Liver (tissue), 9 donors: ENCODE measurements around the gene TTC4. TPM values are rescaled to one million over a fixed set of nuclear protein-coding genes. Genes with fewer than 3 reads are reported as not detected.

Experiments
- DNase-seq: peaks from one replicate; pipeline ENCODE4 v3.0.0-alpha.2; 2017; ENCODE audit warnings: low spot score
- H3K27ac ChIP-seq, 2 donors: one replicate each; pipeline ENCODE4 v1.7.0; 2013; ENCODE audit warnings: inconsistent platforms in 2 of 2, low read length in 2 of 2, control low read depth in 1 of 2, low read depth in 1 of 2, mild to moderate bottlenecking in 1 of 2
- H3K27me3 ChIP-seq, 4 donors: one replicate each; pipeline versions ENCODE4 v1.6.1 to v1.7.0; 2013; ENCODE audit warnings: low read length in 3 of 4, inconsistent platforms in 1 of 4, mild to moderate bottlenecking in 1 of 4, moderate library complexity in 1 of 4; ENCODE audit not compliant: control insufficient read depth in 4 of 4, insufficient read depth in 4 of 4
- H3K36me3 ChIP-seq, 4 donors: one replicate each; pipeline versions ENCODE4 v1.6.1 to v1.7.0; 2013; ENCODE audit warnings: low read length in 3 of 4, mild to moderate bottlenecking in 3 of 4, low read depth in 1 of 4, moderate library complexity in 1 of 4; ENCODE audit not compliant: control insufficient read depth in 4 of 4, insufficient read depth in 3 of 4
- H3K4me1 ChIP-seq, 4 donors: one replicate each; pipeline versions ENCODE4 v1.6.1 to v1.7.0; 2013; ENCODE audit warnings: low read length in 3 of 4, mild to moderate bottlenecking in 3 of 4, moderate library complexity in 1 of 4; ENCODE audit not compliant: control insufficient read depth in 4 of 4, insufficient read depth in 4 of 4
- H3K4me3 ChIP-seq, 3 donors: one replicate each; pipeline versions ENCODE4 v1.6.1 to v1.7.0; 2013; ENCODE audit warnings: low read length in 3 of 3, control low read depth in 1 of 3, low read depth in 1 of 3, mild to moderate bottlenecking in 1 of 3
- H3K9ac ChIP-seq, 2 donors: one replicate each; pipeline ENCODE4 v1.7.0; 2013; ENCODE audit warnings: low read length in 2 of 2, mild to moderate bottlenecking in 2 of 2, moderate library complexity in 2 of 2, control low read depth in 1 of 2, low read depth in 1 of 2
- H3K9me3 ChIP-seq, 4 donors: one replicate each; pipeline versions ENCODE4 v1.6.1 to v1.7.0; 2013; ENCODE audit warnings: low read length in 3 of 4; ENCODE audit not compliant: control insufficient read depth in 4 of 4
- CTCF ChIP-seq: fragments of 150-350 bp; IDR thresholded peaks from 2 replicates; pipeline ENCODE4 v1.5.1; 2017; ENCODE audit warnings: improper control_type of control experiment, low read depth, low read length; ENCODE audit not compliant: missing input control
- EGR1 ChIP-seq, 2 donors: IDR thresholded peaks; 2 replicates each; pipeline ENCODE4 v1.6.1; 2016 to 2018; ENCODE audit warnings: antibody characterized with exemption in 2 of 2, low read depth in 2 of 2
- FOXA1 ChIP-seq: IDR thresholded peaks from 2 replicates; pipeline ENCODE4 v1.6.1; 2016; ENCODE audit warnings: antibody characterized with exemption
- FOXA2 ChIP-seq: IDR thresholded peaks from 2 replicates; pipeline ENCODE4 v1.6.1; 2016; ENCODE audit warnings: antibody characterized with exemption
- GABPA ChIP-seq, 2 donors: IDR thresholded peaks in 1 of 2; conservative IDR thresholded peaks in 1 of 2; 2 replicates each; pipeline ENCODE4 v1.6.1; 2016; ENCODE audit warnings: antibody characterized with exemption in 2 of 2, mild to moderate bottlenecking in 1 of 2, moderate library complexity in 1 of 2
- HNF4A ChIP-seq, 2 donors: conservative IDR thresholded peaks; 2 replicates each; pipeline ENCODE4 v1.6.1; 2016; ENCODE audit warnings: antibody characterized with exemption in 2 of 2, mild to moderate bottlenecking in 2 of 2
- HNF4G ChIP-seq: IDR thresholded peaks from 2 replicates; pipeline ENCODE4 v1.6.1; 2016; ENCODE audit warnings: antibody characterized with exemption
- JUND ChIP-seq, 2 donors: IDR thresholded peaks; 2 replicates each; pipeline ENCODE4 v1.6.1; 2016; ENCODE audit warnings: antibody characterized with exemption in 2 of 2
- MAX ChIP-seq: IDR thresholded peaks from 2 replicates; pipeline ENCODE4 v1.6.1; 2016; ENCODE audit warnings: antibody characterized with exemption
- NR2F2 ChIP-seq: IDR thresholded peaks from 2 replicates; pipeline ENCODE4 v1.6.1; 2016; ENCODE audit warnings: antibody characterized with exemption
- RAD21 ChIP-seq, 2 donors: IDR thresholded peaks; 2 replicates each; pipeline ENCODE4 v1.6.1; 2016; ENCODE audit warnings: antibody characterized with exemption in 2 of 2, mild to moderate bottlenecking in 2 of 2
- RXRA ChIP-seq, 2 donors: IDR thresholded peaks; 2 replicates each; pipeline ENCODE4 v1.6.1; 2017 to 2018; ENCODE audit warnings: antibody characterized with exemption in 2 of 2, mild to moderate bottlenecking in 1 of 2
- SP1 ChIP-seq: IDR thresholded peaks from 2 replicates; pipeline ENCODE4 v1.6.1; 2018; ENCODE audit warnings: antibody characterized with exemption, mild to moderate bottlenecking
- TAF1 ChIP-seq: conservative IDR thresholded peaks from 2 replicates; pipeline ENCODE4 v1.6.1; 2016; ENCODE audit warnings: antibody characterized with exemption, mild to moderate bottlenecking
- YY1 ChIP-seq: IDR thresholded peaks from 2 replicates; pipeline ENCODE4 v1.6.1; 2016; ENCODE audit warnings: antibody characterized with exemption, mild to moderate bottlenecking
- ZBTB33 ChIP-seq: IDR thresholded peaks from 2 replicates; pipeline ENCODE4 v1.6.1; 2016; ENCODE audit warnings: antibody characterized with exemption
- WGBS: extraction: QIAGEN DNeasy Blood & Tissue Kit; methylation state at CpG from one replicate; pipeline ENCODE4 v1.1.7; 2013; 5-methylcytosine and 5-hydroxymethylcytosine counted together
- polyA plus RNA-seq, 2 donors: library from polyadenylated mRNA; stranded (reverse) in 1 of 2; unstranded in 1 of 2; fragments of 200-250 nt in 1 of 2; fragments of >200 nt in 1 of 2; fragmentation: Nextera tagmentation in 1 of 2; extraction: Ambion mirVana in 1 of 2; gene quantifications; one replicate each; pipeline versions ENCODE4 v1.2.1 to v1.2.3, GENCODE V29; 2013 to 2015
- total RNA-seq, 2 donors: library from RNA; depleted of rRNA; stranded (reverse); fragments of >200 nt; gene quantifications; one replicate each; pipeline ENCODE4 v1.2.3, GENCODE V29; 2014
- TF ChIP-seq, protein P1 (sequence below): IDR thresholded peaks from 2 replicates; pipeline ENCODE4 v1.6.1; 2016; ENCODE audit warnings: antibody characterized with exemption
- TF ChIP-seq, protein P2 (sequence below): IDR thresholded peaks from 2 replicates; pipeline ENCODE4 v1.6.1; 2016; ENCODE audit warnings: antibody characterized with exemption, mild to moderate bottlenecking
- donor health status: healthy.
- donor health status: healthy.
- donor health status: healthy.
- donor health status: healthy.
- donor health status: healthy.

Gene TTC4
- total and polyA plus RNA-seq, 4 donors = 6.9 to 10.9 (median 8.1) TPM

- no peak for TF ChIP-seq FOXA1
Observed at GRCh38 chr1:54685335-54685905, 30.2 kb upstream of the TTC4 start (continued).

GRCh38 chr1:54686155-54686554 lies 29.5 kb upstream of the TTC4 start:
- peaks cover 0 to 6% (median 1%) of the 10 kb centered on the region in 4 donors for H3K36me3 ChIP-seq
- H3K27me3 ChIP-seq = no peaks in the 10 kb centered on the region
- no peak for DNase-seq
- H3K4me3 ChIP-seq = no peak overlapping the region
- H3K27ac ChIP-seq = no peak overlapping the region
- 94% methylated on average over 11 of the region's 11 CpGs for WGBS
- no peak overlapping the region for H3K9ac ChIP-seq
- H3K9me3 ChIP-seq = no peaks in the 10 kb centered on the region
- no peak for TF ChIP-seq YY1
- no peak for TF ChIP-seq EGR1 (IDR thresholded peaks at IDR 0.05; ENCODE audit: low read depth in 2 of 2)
- TF ChIP-seq MAX = no peak
- TF ChIP-seq JUND (IDR thresholded peaks at IDR 0.05) = no peak
- no peak for TF ChIP-seq FOXA2
- TF ChIP-seq HNF4A (conservative IDR thresholded peaks at IDR 0.05) = no peak
- TF ChIP-seq, protein P1, sequence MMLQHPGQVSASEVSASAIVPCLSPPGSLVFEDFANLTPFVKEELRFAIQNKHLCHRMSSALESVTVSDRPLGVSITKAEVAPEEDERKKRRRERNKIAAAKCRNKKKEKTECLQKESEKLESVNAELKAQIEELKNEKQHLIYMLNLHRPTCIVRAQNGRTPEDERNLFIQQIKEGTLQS = no peak
- TF ChIP-seq, protein P2, sequence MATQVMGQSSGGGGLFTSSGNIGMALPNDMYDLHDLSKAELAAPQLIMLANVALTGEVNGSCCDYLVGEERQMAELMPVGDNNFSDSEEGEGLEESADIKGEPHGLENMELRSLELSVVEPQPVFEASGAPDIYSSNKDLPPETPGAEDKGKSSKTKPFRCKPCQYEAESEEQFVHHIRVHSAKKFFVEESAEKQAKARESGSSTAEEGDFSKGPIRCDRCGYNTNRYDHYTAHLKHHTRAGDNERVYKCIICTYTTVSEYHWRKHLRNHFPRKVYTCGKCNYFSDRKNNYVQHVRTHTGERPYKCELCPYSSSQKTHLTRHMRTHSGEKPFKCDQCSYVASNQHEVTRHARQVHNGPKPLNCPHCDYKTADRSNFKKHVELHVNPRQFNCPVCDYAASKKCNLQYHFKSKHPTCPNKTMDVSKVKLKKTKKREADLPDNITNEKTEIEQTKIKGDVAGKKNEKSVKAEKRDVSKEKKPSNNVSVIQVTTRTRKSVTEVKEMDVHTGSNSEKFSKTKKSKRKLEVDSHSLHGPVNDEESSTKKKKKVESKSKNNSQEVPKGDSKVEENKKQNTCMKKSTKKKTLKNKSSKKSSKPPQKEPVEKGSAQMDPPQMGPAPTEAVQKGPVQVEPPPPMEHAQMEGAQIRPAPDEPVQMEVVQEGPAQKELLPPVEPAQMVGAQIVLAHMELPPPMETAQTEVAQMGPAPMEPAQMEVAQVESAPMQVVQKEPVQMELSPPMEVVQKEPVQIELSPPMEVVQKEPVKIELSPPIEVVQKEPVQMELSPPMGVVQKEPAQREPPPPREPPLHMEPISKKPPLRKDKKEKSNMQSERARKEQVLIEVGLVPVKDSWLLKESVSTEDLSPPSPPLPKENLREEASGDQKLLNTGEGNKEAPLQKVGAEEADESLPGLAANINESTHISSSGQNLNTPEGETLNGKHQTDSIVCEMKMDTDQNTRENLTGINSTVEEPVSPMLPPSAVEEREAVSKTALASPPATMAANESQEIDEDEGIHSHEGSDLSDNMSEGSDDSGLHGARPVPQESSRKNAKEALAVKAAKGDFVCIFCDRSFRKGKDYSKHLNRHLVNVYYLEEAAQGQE = no peak
- no peak for TF ChIP-seq ZBTB33
- no peak for TF ChIP-seq RXRA (IDR thresholded peaks at IDR 0.05)
- no peak for TF ChIP-seq CTCF
- TF ChIP-seq RAD21 (IDR thresholded peaks at IDR 0.05) = no peak
- TF ChIP-seq HNF4G = no peak
- TF ChIP-seq SP1 = no peak
- TF ChIP-seq TAF1 = no peak
- no peak for TF ChIP-seq NR2F2
- TF ChIP-seq FOXA1 = no peak
- TF ChIP-seq GABPA (IDR thresholded peaks at IDR 0.05 in 1 of 2, conservative IDR thresholded peaks at IDR 0.05 in 1 of 2) = no peak
- H3K4me1 ChIP-seq = peaks cover 0 to 14% (median 5%) of the 10 kb centered on the region in 4 donors
